GM12878 (cell line): ENCODE measurements around the gene MSI2. TPM values are rescaled to one million over a fixed set of nuclear protein-coding genes. Genes with fewer than 3 reads are reported as not detected.

Experiments used
- ATAC-seq: fragments of 200-7000 bp; cut with Tn5 transposase; 3 replicates; pipeline ENCODE4 v1.9.1; 2020; ENCODE audit warnings: mild to moderate bottlenecking, moderate library complexity
- BruUV-seq: library from RNA; stranded (reverse); fragments of 400-500 nt; replicated peaks from 2 replicates; lab custom pipeline; 2021; lab: Mats Ljungman, UMichigan
- CTCF ChIA-PET: fragments of 300-600 bp; sonication (Branson Sonifier 250); formaldehyde crosslinking; extraction: SDS; loops from one replicate; lab custom pipeline; 2021; ENCODE audit warnings: inconsistent platforms; lab: Yijun Ruan, JAX
- POLR2A ChIA-PET: fragments of 350-600 bp; formaldehyde crosslinking; extraction: SDS; loops from one replicate; lab custom pipeline; 2021; ENCODE audit warnings: inconsistent platforms; lab: Charles Lee
- RAD21 ChIA-PET: fragments of 300-600 bp; sonication (Branson Sonifier 250); formaldehyde crosslinking; loops from one replicate; lab custom pipeline; 2023; ENCODE audit warnings: antibody characterized with exemption; ENCODE audit not compliant: unreplicated experiment; lab: Charles Lee
- SMC1A ChIA-PET: fragments of 300-600 bp; sonication (Branson Sonifier 250); formaldehyde crosslinking; loops from one replicate; lab custom pipeline; 2023; ENCODE audit not compliant: unreplicated experiment, uncharacterized antibody; lab: Charles Lee
- DNase-seq: peaks from one replicate; pipeline ENCODE4 v3.0.0-alpha.2; 2011; ENCODE audit warnings: low read depth, low spot score
- FAIRE-seq: peaks from 3 replicates; lab custom pipeline; 2011; peaks lifted over from hg19 to GRCh38; lab: Jason Lieb, UNC
- H2AFZ ChIP-seq: 2 replicates; pipeline ENCODE4 v1.6.0; 2011; ENCODE audit warnings: low read depth, low read length, control low read depth; ENCODE audit not compliant: control insufficient read depth
- H3K27ac ChIP-seq: 2 replicates; pipeline ENCODE4 v1.5.1; 2011; ENCODE audit warnings: control low read depth; ENCODE audit not compliant: control insufficient read depth, insufficient read depth
- H3K27me3 ChIP-seq, 2 experiments: replicated peaks in 1 of 2; 2 replicates each; pipeline versions ENCODE4 v1.6.0 to v1.6.1; 2011; ENCODE audit warnings: low read length in 1 of 2; ENCODE audit not compliant: control insufficient read depth in 2 of 2, insufficient read depth in 2 of 2
- H3K36me3 ChIP-seq, 2 experiments: 2 replicates each; pipeline ENCODE4 v1.5.1; 2011; ENCODE audit warnings: low read length in 1 of 2; ENCODE audit not compliant: control insufficient read depth in 2 of 2, insufficient read depth in 2 of 2
- H3K4me1 ChIP-seq: 2 replicates; pipeline ENCODE4 v1.6.1; 2011; ENCODE audit warnings: mild to moderate bottlenecking, low read length, moderate library complexity, mixed read lengths; ENCODE audit not compliant: control insufficient read depth, insufficient read depth
- H3K4me2 ChIP-seq: 2 replicates; pipeline ENCODE4 v1.6.0; 2011; ENCODE audit warnings: control low read depth; ENCODE audit not compliant: control insufficient read depth, insufficient read depth
- H3K4me3 ChIP-seq: fragments of 200-600 bp; sonication (generic); 2 replicates; pipeline ENCODE4 v1.5.1; 2016
- H3K79me2 ChIP-seq: 2 replicates; pipeline ENCODE4 v1.6.0; 2011; ENCODE audit warnings: low read length; ENCODE audit not compliant: control insufficient read depth, insufficient read depth
- H3K9ac ChIP-seq: 2 replicates; pipeline ENCODE4 v1.8.0; 2011; ENCODE audit warnings: low read length, control low read depth, mixed read lengths; ENCODE audit not compliant: control insufficient read depth, insufficient read depth
- H3K9me3 ChIP-seq: replicated peaks from 3 replicates; pipeline ENCODE4 v1.5.1; 2011; ENCODE audit warnings: mild to moderate bottlenecking, low read length; ENCODE audit not compliant: control insufficient read depth, insufficient read depth
- H4K20me1 ChIP-seq: 2 replicates; pipeline ENCODE4 v1.6.0; 2011; ENCODE audit not compliant: control insufficient read depth, insufficient read depth
- BMI1 ChIP-seq: fragments of 450-650 bp; IDR thresholded peaks from 2 replicates; pipeline ENCODE4 v1.6.1; 2016; ENCODE audit warnings: mild to moderate bottlenecking, moderate library complexity, borderline replicate concordance
- EED ChIP-seq: sonication (generic); IDR thresholded peaks from 2 replicates; pipeline ENCODE4 v1.6.1; 2016; ENCODE audit warnings: antibody characterized with exemption, low read depth
- EGR1 ChIP-seq, 2 experiments: IDR thresholded peaks; 1 replicate in 1 of 2; 2 replicates in 1 of 2; pipeline ENCODE4 v1.6.1; 2011 to 2012; ENCODE audit warnings: low read depth in 2 of 2, low read length in 2 of 2, borderline replicate concordance in 1 of 2, mild to moderate bottlenecking in 1 of 2, moderate library complexity in 1 of 2
- MTA3 ChIP-seq: IDR thresholded peaks from 2 replicates; pipeline ENCODE4 v1.6.1; 2012; ENCODE audit warnings: low read length, inconsistent platforms, borderline replicate concordance
- WGBS: methylation state at CpG from one replicate; pipeline ENCODE4 v1.1.6; 2016; ENCODE audit warnings: low lambda C conversion rate; ENCODE audit not compliant: insufficient replicate concordance, insufficient coverage; ENCODE audit errors: missing lambda C conversion rate; 5-methylcytosine and 5-hydroxymethylcytosine counted together
- in situ Hi-C: fragments of 300-500 bp; cut with MboI; formaldehyde crosslinking; loops from 9 replicates; pipeline ENCODE4 v1.14.3; 2018; ENCODE audit warnings: mixed read lengths
- intact Hi-C: fragments of 100-400 bp; cut with micrococcal nuclease; formaldehyde crosslinking; loops from one replicate; pipeline ENCODE4 v1.14.2; 2022; ENCODE audit not compliant: unreplicated experiment
- polyA plus RNA-seq, 11 experiments: library from polyadenylated mRNA; depleted of rRNA in 4 of 11; unstranded in 6 of 11; stranded (reverse) in 5 of 11; fragments of >200 nt; fragmentation: Nextera tagmentation in 4 of 11; fragmentation: Illumina TruSeq in 1 of 11; extraction: Ambion mirVana in 4 of 11; extraction: Trizol in 1 of 11; gene quantifications; 1 replicate in 1 of 11; 2 replicates in 10 of 11; pipeline versions ENCODE4 v1.2.1 to v1.2.3, GENCODE V29; 2011 to 2016; ENCODE audit warnings: inconsistent platforms in 2 of 11, missing spikeins in 2 of 11, low read depth in 1 of 11
- total RNA-seq, 4 experiments: library from RNA; depleted of rRNA in 3 of 4; stranded (reverse); fragments of >200 nt in 3 of 4; fragmentation: Illumina TruSeq in 1 of 4; extraction: Trizol in 1 of 4; gene quantifications; 2 replicates each; pipeline versions ENCODE4 v1.2.1 to v1.2.3, GENCODE V29; 2013 to 2021

Gene MSI2
- total and polyA plus RNA-seq, 10 of the 15 experiments (the other 5 are each of a cell fraction or from before 2014, with no cell fraction given): 6.1 to 76.1 (median 42.0) TPM

DNA sequence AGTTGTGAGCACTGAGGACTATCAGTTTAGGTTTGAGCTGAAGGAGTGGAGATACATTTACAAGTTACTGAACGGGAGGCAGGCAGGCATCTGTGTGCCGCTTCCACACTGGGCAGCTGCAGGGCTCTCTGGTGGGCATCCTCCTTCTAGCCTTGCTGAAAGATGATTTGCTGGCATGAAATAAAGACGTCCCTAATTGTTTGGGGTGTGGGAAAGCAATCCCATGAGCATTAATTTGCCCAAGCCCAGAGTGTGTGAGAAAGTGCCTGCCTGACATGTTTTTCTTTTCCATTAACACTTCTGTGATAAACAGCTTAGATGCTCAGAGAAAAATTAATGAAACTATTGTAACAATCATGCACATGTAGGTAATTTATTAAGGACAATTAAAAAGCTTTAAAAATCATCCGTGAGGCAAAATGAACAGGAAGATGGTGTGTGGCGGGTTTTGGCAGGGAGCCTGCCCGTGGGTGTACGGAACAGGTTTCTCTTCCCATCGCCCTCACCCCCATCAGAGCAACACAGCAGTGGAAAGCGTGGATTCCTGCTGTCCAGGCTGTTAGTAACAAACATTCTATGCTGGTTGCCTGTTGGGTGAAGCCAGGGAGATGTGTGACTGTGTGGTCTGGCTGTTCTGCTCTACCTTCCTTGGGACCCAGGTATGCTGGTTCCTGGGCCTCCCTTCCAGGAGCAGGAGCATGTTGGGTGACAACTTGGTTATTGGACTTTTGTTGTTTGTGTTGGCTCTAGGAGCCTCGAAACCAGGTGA is 191.9 kb downstream of the MSI2 start:
- no TSS peak for BruUV-seq
- WGBS: over 99% methylated on average over 10 of the region's 10 CpGs
- in situ Hi-C loops: no loop called here
- DNase-seq (no peak), FAIRE-seq (no peak), ATAC-seq (no peak)
- H4K20me1 ChIP-seq: no peaks in the 10 kb centered on the region
- intact Hi-C loops: loop anchor here (10.0 kb wide), 1 partner anchor 273 kb away; no protein-coding TSS in a partner anchor
- H3K9ac ChIP-seq: no peak overlapping the region; the same call in 1 of the 2 replicates
- no peaks in the 10 kb centered on the region for H3K27me3 ChIP-seq
- CTCF ChIA-PET: interaction anchor here (1.3 to 1.7 kb wide), 2 partner anchors 27 to 204 kb away, joined by 3 to 9 read pairs; no protein-coding TSS in a partner anchor
- no peak overlapping the region for H3K4me3 ChIP-seq
- peak overlapping the region; percentile 7 for H3K27ac ChIP-seq
- peaks cover 62% of the 10 kb centered on the region for H3K4me1 ChIP-seq
- peaks cover 2 to 3% of the 10 kb centered on the region in 2 experiments; a peak in 3 of 4 replicates for H3K36me3 ChIP-seq
- H3K9me3 ChIP-seq: no peaks in the 10 kb centered on the region
- peak in 1 of 2 experiments; percentile 38; a peak in 1 of 3 replicates for TF ChIP-seq EGR1 (IDR thresholded peaks at IDR 0.05; ENCODE audit: borderline replicate concordance in 1 of 2, low read depth in 2 of 2, low read length in 2 of 2)
- 0 out of 2 replicates have a peak, but pooled peaks have one; percentile 0 for TF ChIP-seq EED
- no peak for TF ChIP-seq BMI1
- TF ChIP-seq MTA3: 0 out of 2 replicates have a peak, but pooled peaks have one; percentile 9
- POLR2A ChIA-PET: no interaction called here
- SMC1A ChIA-PET: interaction anchor here (1.0 to 2.7 kb wide), 4 partner anchors 12 to 94 kb away, joined by 3 to 12 read pairs (median 5); no protein-coding TSS in a partner anchor
- RAD21 ChIA-PET: no interaction called here
- H2AFZ ChIP-seq: no peak overlapping the region
- H3K4me2 ChIP-seq: peak overlapping the region; percentile 47
- peaks cover 37% of the 10 kb centered on the region for H3K79me2 ChIP-seq
